Measurements from ENCODE around the gene CDK11B. TPM values are rescaled to one million over a fixed set of nuclear protein-coding genes. Genes with fewer than 3 reads are reported as not detected.
A peak's percentile ranks its signal among the peaks of the same experiment; 100 is the strongest.
"Not testable (repeated sequence)": the region's sequence is repeated elsewhere in the genome, so short reads cannot be mapped to it uniquely, and the experiment has no call there.

CDK11B gene
- polyA plus RNA-seq, 1 donor (not counting 4 experiments of a cell fraction or from before 2014, with no cell fraction given) = 5.9 TPM

DNA sequence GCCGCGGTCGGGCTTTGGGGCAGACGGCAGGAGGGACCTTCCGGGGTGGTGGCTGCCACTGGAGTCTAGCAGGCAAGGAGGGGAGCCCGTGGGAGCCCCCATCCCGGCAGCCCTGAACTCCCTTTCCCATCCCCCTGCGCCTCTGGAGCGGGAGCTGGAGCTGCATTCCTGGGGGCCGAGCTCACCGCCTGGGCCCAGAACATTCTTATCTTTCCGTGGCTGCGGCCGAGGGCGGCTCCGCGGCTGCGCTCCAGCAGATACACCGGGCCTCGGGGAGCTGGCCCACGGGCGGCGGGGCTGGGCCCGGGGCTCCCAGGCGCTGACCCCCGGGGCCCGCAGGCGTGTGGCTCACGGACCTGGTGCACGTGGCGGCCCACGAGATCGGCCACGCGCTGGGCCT is 25.4 kb downstream of the CDK11B start:
- dilution Hi-C loops (cut with MboI; ENCODE audit: extremely low pct_ligation_motif_present, low sequenced_read_pairs); H3K9ac ChIP-seq (ENCODE audit: control insufficient read depth, extremely low read depth, insufficient read depth, low read length); DNase-seq (ENCODE audit: low read depth, low spot score); H3K36me3 ChIP-seq (ENCODE audit: control insufficient read depth in 2 of 2, extremely low read depth in 1 of 2, insufficient read depth in 2 of 2, low read length in 2 of 2); H3K4me3 ChIP-seq (ENCODE audit: control insufficient read depth in 2 of 3, extremely low read depth in 1 of 3, insufficient read depth in 2 of 3, low read depth in 1 of 3, low read length in 3 of 3); H4K20me1 ChIP-seq (ENCODE audit: control insufficient read depth, extremely low read depth, insufficient read depth, low read length); H2AFZ ChIP-seq (ENCODE audit: control insufficient read depth, low read length); H3K4me1 ChIP-seq (ENCODE audit: control insufficient read depth, extremely low read depth, insufficient read depth, low read length); H3K9me1 ChIP-seq (ENCODE audit: control insufficient read depth, extremely low read depth, insufficient read depth, low read length); H3K4me2 ChIP-seq (ENCODE audit: control insufficient read depth, extremely low read depth, insufficient read depth, low read depth, low read length); FAIRE-seq; H3K27ac ChIP-seq (ENCODE audit: control insufficient read depth, insufficient read depth, low read length); H3K9me3 ChIP-seq (ENCODE audit: control insufficient read depth, low read depth, low read length); H3K79me2 ChIP-seq (ENCODE audit: control insufficient read depth, insufficient read depth, low read length): not testable (repeated sequence)
- peaks cover 15% of the 10 kb centered on the region for H3K27me3 ChIP-seq (ENCODE audit: control insufficient read depth, extremely low read depth, insufficient read depth, low read length)

DNA sequence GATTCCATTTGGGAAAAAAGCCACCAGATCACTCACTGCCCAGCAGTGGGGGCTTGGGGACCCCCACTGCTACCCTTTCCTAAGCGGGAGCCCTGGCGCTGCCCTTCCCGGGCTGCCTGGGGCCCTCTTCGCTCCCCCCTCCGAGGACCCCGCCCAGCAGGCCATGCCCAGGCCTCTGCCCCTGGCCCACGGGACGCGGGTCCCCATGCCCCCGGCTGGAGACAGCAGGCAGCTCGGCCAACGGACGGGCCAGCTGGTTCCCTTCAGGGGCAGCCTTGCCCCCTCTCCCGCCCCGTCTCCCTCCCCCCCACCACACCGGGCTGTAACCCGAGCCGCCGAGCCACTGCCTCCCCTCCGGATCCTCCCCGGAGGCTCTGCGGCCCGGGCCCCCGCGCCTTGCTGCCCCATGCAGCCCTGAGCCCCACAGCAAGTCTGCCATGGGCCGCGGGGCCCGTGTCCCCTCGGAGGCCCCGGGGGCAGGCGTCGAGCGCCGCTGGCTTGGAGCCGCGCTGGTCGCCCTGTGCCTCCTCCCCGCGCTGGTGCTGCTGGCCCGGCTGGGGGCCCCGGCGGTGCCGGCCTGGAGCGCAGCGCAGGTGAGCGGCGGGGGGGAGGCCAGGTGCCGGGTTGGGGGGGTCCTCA is 26.9 kb downstream of the CDK11B start, which contains the start of gene MMP23B:
TSS of gene MMP23B (plus strand) at position 392 of the 639 bp plus-strand sequence. CDS start at position 438, 46 bp downstream.
- Histone ChIP-seq H3K79me2 (ENCODE audit: control insufficient read depth, insufficient read depth, low read length) (no peaks in the 10 kb centered on the region), H3K4me2 (ENCODE audit: control insufficient read depth, extremely low read depth, insufficient read depth, low read depth, low read length) (no peak within 1 kb of the TSS), H3K9me1 (ENCODE audit: control insufficient read depth, extremely low read depth, insufficient read depth, low read length) (no peaks in the 10 kb centered on the region), H3K27me3 (ENCODE audit: control insufficient read depth, extremely low read depth, insufficient read depth, low read length) (peaks cover 15% of the 10 kb centered on the region), H3K9ac (ENCODE audit: control insufficient read depth, extremely low read depth, insufficient read depth, low read length) (no peak within 1 kb of the TSS), H4K20me1 (ENCODE audit: control insufficient read depth, extremely low read depth, insufficient read depth, low read length) (no peaks in the 10 kb centered on the region), H2AFZ (ENCODE audit: control insufficient read depth, low read length) (no peak within 1 kb of the TSS), H3K27ac (ENCODE audit: control insufficient read depth, insufficient read depth, low read length) (no peak within 1 kb of the TSS), H3K4me1 (ENCODE audit: control insufficient read depth, extremely low read depth, insufficient read depth, low read length) (peaks cover 18% of the 10 kb centered on the region), H3K36me3 (ENCODE audit: control insufficient read depth in 2 of 2, extremely low read depth in 1 of 2, insufficient read depth in 2 of 2, low read length in 2 of 2) (no peaks in the 10 kb centered on the region), H3K4me3 (ENCODE audit: control insufficient read depth in 2 of 3, extremely low read depth in 1 of 3, insufficient read depth in 2 of 3, low read depth in 1 of 3, low read length in 3 of 3) (no peak within 1 kb of the TSS), H3K9me3 (ENCODE audit: control insufficient read depth, low read depth, low read length) (no peaks in the 10 kb centered on the region)
- DNase-seq (ENCODE audit: low read depth, low spot score) (no peak), FAIRE-seq (no peak)
- dilution Hi-C loops (cut with MboI; ENCODE audit: extremely low pct_ligation_motif_present, low sequenced_read_pairs) = no loop called here
- TF ChIP-seq EZH2 (IDR thresholded peaks at IDR 0.05; ENCODE audit: low read length) = peak; percentile 32
- TF ChIP-seq, protein P1, sequence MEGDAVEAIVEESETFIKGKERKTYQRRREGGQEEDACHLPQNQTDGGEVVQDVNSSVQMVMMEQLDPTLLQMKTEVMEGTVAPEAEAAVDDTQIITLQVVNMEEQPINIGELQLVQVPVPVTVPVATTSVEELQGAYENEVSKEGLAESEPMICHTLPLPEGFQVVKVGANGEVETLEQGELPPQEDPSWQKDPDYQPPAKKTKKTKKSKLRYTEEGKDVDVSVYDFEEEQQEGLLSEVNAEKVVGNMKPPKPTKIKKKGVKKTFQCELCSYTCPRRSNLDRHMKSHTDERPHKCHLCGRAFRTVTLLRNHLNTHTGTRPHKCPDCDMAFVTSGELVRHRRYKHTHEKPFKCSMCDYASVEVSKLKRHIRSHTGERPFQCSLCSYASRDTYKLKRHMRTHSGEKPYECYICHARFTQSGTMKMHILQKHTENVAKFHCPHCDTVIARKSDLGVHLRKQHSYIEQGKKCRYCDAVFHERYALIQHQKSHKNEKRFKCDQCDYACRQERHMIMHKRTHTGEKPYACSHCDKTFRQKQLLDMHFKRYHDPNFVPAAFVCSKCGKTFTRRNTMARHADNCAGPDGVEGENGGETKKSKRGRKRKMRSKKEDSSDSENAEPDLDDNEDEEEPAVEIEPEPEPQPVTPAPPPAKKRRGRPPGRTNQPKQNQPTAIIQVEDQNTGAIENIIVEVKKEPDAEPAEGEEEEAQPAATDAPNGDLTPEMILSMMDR (optimal IDR thresholded peaks at IDR 0.05 in 1 of 3, IDR thresholded peaks at IDR 0.05 in 1 of 3, conservative IDR thresholded peaks at IDR 0.05 in 1 of 3; ENCODE audit: extremely low read depth in 1 of 3, insufficient read depth in 2 of 3, low read length in 3 of 3) = no peak
